Thyroid gland (tissue), 4 donors: ENCODE measurements around the gene IL34. TPM values are rescaled to one million over a fixed set of nuclear protein-coding genes. Genes with fewer than 3 reads are reported as not detected.

ENCODE experiments used
- DNase-seq, 2 donors: peaks; one replicate each; pipeline ENCODE4 v3.0.0-alpha.2; 2019
- H3K27ac ChIP-seq, 3 donors: fragments of 200-600 bp; sonication (generic); 1 replicate in 2 of 3; 2 replicates in 1 of 3; pipeline ENCODE4 v1.5.1; 2016 to 2019; ENCODE audit warnings: mild to moderate bottlenecking in 1 of 3, moderate library complexity in 1 of 3
- H3K27me3 ChIP-seq: fragments of 200-600 bp; sonication (generic); one replicate; pipeline ENCODE4 v1.5.1; 2019
- H3K36me3 ChIP-seq, 2 donors: fragments of 200-600 bp; sonication (generic); one replicate each; pipeline ENCODE4 v1.5.1; 2016 to 2019
- H3K4me1 ChIP-seq, 2 donors: fragments of 200-600 bp; sonication (generic); one replicate each; pipeline ENCODE4 v1.5.1; 2017 to 2019
- H3K4me3 ChIP-seq, 3 donors: fragments of 200-600 bp; sonication (generic); replicated peaks in 1 of 3; 1 replicate in 2 of 3; 2 replicates in 1 of 3; pipeline ENCODE4 v1.5.1; 2016; ENCODE audit warnings: mild to moderate bottlenecking in 1 of 3
- H3K9me3 ChIP-seq: fragments of 200-600 bp; sonication (generic); one replicate; pipeline ENCODE4 v1.5.1; 2017
- CTCF ChIP-seq, 6 experiments: fragments of 200-600 bp in 3 of 6; fragments of 450-650 bp in 3 of 6; sonication (generic) in 3 of 6; IDR thresholded peaks; one replicate each; pipeline ENCODE4 v1.5.1; 2016 to 2019; ENCODE audit warnings: antibody characterized with exemption in 6 of 6, mild to moderate bottlenecking in 2 of 6, inconsistent platforms in 1 of 6, moderate library complexity in 1 of 6
- POLR2A ChIP-seq, 2 donors: fragments of 450-650 bp; IDR thresholded peaks; one replicate each; pipeline ENCODE4 v1.6.1; 2017; ENCODE audit warnings: antibody characterized with exemption in 2 of 2, mild to moderate bottlenecking in 2 of 2, moderate library complexity in 1 of 2
- WGBS, 2 donors: methylation state at CpG; one replicate each; pipeline ENCODE4 v1.1.5; 2017; 5-methylcytosine and 5-hydroxymethylcytosine counted together
- intact Hi-C: fragments of 100-400 bp; cut with DNase I; formaldehyde crosslinking; loops from one replicate; pipeline ENCODE4 v1.15.1; 2023
- total RNA-seq, 4 donors: library from RNA; depleted of rRNA; stranded (reverse); fragments of >200 nt; gene quantifications; one replicate each; pipeline ENCODE4 v1.2.3, GENCODE V29; 2016

Gene IL34
- total RNA-seq, 4 donors from 2014 or later = 3.5 to 9.6 (median 5.0) TPM

DNA sequence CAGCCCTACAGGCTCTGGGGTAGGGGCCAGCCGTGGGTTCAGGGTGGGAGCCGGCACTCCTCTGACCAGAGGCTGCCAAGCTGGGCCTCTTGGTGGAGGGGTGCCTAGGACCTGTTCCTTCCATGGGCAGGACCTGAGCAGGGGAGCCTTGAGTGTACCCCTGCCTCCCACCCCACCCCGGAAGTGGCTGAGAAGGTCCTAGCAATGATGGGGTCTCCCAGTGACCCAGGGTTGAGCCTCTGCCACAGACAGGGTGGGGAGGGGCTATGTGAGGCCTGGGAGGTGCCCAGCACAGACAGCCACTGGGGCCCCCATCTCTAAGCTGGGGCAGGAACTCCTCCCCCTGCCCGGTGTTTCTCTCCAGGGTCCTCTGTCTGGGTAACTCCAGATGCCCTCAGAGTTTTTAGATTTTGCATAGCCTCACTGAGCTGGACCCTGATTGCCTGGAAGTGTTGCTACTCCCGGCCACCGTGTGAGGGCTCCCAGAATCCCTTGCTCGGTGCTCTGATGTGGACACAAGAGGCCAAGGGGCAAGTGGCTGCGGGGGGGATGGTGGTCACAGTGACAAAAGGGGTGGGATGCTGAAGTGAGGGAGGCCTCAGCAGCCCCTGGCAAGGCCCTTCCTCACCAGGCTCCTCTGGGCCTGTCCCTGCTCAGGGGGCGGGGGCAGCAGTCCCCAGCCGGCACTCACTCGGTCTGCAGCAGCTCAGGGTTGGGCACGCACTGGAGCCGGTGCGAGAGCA is 45.9 kb downstream of the IL34 start:
- no peak for DNase-seq
- intact Hi-C loops = no loop called here
- Histone ChIP-seq H3K27me3 (no peaks in the 10 kb centered on the region), H3K4me3 (no peak overlapping the region), H3K27ac (peak overlapping the region; percentile 44 to 68 (median 56)), H3K4me1 (peaks cover 5 to 86% of the 10 kb centered on the region in 2 donors), H3K9me3 (no peaks in the 10 kb centered on the region), H3K36me3 (no peaks in the 10 kb centered on the region)
- WGBS, 2 donors = 59 to 85% methylated on average over 9 of the region's 14 CpGs
- TF ChIP-seq CTCF (IDR thresholded peaks at IDR 0.05) (no peak), POLR2A (IDR thresholded peaks at IDR 0.05) (no peak)

DNA sequence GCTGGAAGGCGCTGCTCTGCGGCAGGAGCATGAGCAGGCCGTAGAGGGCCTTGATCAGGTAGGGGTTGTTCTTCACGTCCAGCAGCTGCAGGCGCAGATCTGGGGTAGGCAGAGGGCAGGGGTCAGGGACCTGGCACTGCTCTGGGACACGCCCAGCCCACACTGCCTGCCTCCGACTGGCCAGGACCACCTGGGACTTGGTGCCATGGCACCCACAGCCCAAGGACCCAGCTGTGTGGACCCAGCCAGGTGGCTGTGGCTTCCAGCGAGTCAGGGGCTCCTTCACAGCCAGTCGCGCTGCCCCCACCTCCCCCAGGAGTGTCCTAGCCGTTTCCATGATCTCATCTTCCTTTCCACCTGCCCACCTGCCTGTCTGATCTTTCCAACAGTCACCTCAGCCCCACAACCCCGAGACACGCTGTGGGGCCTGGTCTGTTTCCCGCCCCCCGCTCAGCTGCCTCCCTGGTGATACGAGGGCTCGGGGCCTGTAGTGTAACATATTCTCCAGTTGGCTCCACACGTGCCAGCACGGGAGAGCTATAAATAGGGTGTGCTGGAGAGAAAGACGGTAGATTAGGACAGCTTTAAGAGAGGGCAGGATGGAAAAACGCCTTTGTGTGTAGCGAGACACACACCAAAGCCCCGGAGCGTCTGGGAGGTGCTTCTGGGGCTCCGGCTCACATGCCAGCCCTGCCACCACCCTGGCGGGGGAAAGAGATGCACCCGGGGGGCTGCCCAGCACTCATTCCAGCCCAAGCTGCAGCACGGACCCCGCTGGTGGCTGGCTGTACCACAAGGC is 46.7 kb downstream of the IL34 start:
- H3K27ac ChIP-seq = peak overlapping the region in 2 of 3 donors; percentile 56 to 68
- TF ChIP-seq POLR2A (IDR thresholded peaks at IDR 0.05) (no peak), CTCF (IDR thresholded peaks at IDR 0.05) (no peak)
- no peaks in the 10 kb centered on the region for H3K27me3 ChIP-seq
- no peaks in the 10 kb centered on the region for H3K36me3 ChIP-seq
- no peak for DNase-seq
- no peak overlapping the region for H3K4me3 ChIP-seq
- WGBS, 2 donors = 86 to 94% methylated on average over 21 to 23 of the region's 29 CpGs
- peaks cover 5 to 81% of the 10 kb centered on the region in 2 donors for H3K4me1 ChIP-seq
- no peaks in the 10 kb centered on the region for H3K9me3 ChIP-seq
- intact Hi-C loops = no loop called here

GRCh38 chr16:70694088-70694867 is 47.9 kb downstream of the IL34 start:
- intact Hi-C loops = no loop called here
- DNase-seq = no peak

DNA sequence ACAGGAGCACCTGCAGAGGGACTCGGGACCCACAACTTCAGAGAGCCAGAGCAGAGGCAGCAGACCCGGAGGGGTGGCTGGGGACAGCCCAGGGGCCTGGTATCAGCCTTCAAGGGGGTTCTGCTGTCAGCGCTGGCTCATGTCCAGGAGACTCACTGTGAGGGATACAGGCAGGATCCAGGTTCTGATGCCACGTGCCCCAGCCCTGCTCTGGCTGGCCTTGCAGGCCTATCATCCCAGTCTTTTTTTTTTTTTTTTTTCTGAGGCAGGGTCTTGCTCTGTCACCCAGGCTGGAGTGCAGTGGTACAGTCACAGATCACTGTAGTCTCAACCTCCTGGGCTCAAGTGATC is 48.5 kb downstream of the IL34 start:
- no peak for DNase-seq
- Histone ChIP-seq H3K4me1 (peaks cover 3 to 66% of the 10 kb centered on the region in 2 donors), H3K27ac (peak overlapping the region in 1 of 3 donors; percentile 12), H3K27me3 (no peaks in the 10 kb centered on the region), H3K36me3 (peaks cover 0 to 4% of the 10 kb centered on the region in 2 donors), H3K4me3 (no peak overlapping the region), H3K9me3 (no peaks in the 10 kb centered on the region)
- intact Hi-C loops = no loop called here
- 94 to 97% methylated on average over 3 to 4 of the region's 4 CpGs for WGBS, 2 donors
- TF ChIP-seq CTCF (IDR thresholded peaks at IDR 0.05) (no peak), POLR2A (IDR thresholded peaks at IDR 0.05) (no peak)

More at GRCh38 chr16:70694088-70694867, 47.9 kb downstream of the IL34 start:
- TF ChIP-seq CTCF (IDR thresholded peaks at IDR 0.05) = no peak
- Histone ChIP-seq H3K27me3 (no peaks in the 10 kb centered on the region), H3K4me1 (peaks cover 3 to 72% of the 10 kb centered on the region in 2 donors), H3K9me3 (no peaks in the 10 kb centered on the region), H3K27ac (no peak overlapping the region), H3K4me3 (no peak overlapping the region), H3K36me3 (peaks cover 0 to 4% of the 10 kb centered on the region in 2 donors)
- 88 to 90% methylated on average over 9 to 13 of the region's 17 CpGs for WGBS, 2 donors
